ENCODE measurements around the gene OR9K2.

DNA sequence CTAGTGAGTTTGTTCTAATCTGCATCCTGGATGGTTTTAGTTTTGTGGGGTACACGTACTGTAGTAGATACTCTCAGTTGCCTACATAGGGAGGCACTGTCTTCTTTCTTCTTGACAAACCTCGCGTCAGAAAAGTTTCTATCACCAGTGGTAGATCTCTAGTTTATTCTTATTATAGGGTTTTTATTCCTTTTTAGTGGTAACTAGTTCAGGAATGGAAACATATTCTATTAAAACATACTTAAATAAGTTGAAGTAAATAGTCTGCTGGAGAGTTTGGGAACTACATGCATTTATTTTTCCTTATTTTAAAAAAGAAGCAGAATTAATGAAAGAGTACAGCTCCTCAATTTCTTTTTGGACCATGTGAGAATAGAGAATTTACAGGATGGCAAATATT, 33.6 kb upstream of the OR9K2 start:
- TF ChIP-seq, protein P1, sequence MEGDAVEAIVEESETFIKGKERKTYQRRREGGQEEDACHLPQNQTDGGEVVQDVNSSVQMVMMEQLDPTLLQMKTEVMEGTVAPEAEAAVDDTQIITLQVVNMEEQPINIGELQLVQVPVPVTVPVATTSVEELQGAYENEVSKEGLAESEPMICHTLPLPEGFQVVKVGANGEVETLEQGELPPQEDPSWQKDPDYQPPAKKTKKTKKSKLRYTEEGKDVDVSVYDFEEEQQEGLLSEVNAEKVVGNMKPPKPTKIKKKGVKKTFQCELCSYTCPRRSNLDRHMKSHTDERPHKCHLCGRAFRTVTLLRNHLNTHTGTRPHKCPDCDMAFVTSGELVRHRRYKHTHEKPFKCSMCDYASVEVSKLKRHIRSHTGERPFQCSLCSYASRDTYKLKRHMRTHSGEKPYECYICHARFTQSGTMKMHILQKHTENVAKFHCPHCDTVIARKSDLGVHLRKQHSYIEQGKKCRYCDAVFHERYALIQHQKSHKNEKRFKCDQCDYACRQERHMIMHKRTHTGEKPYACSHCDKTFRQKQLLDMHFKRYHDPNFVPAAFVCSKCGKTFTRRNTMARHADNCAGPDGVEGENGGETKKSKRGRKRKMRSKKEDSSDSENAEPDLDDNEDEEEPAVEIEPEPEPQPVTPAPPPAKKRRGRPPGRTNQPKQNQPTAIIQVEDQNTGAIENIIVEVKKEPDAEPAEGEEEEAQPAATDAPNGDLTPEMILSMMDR (IDR thresholded peaks at IDR 0.05): peak in 1 of 5 experiments; percentile 7
- no peak for TF ChIP-seq POLR2A (IDR thresholded peaks at IDR 0.05)

All from tibial nerve (tissue), 3 donors.